HuH-7.5 (cell line): ENCODE data around the gene LYSMD2.

Experiments used
- DNase-seq: peaks from one replicate; pipeline ENCODE4 v3.0.0; 2011; ENCODE audit warnings: low spot score

Gene LYSMD2

GRCh38 chr15:51751697-51752683 lies 14.5 kb upstream of the LYSMD2 start:
- DNase-seq: peak; percentile 28

GRCh38 chr15:51750792-51751696 lies 13.6 kb upstream of the LYSMD2 start, which contains the start of gene TMOD2:
Gene TMOD2, plus strand, starts transcription at chr15:51751597. Its CDS starts 14,845 bp downstream, at chr15:51766442.
- peak; percentile 40 for DNase-seq

- DNase-seq: no peak
These were observed 12.7 kb upstream of the LYSMD2 start for GRCh38 chr15:51750186-51750585.

- no peak for DNase-seq
These were observed 11.9 kb upstream of the LYSMD2 start for GRCh38 chr15:51749307-51749706.

DNA sequence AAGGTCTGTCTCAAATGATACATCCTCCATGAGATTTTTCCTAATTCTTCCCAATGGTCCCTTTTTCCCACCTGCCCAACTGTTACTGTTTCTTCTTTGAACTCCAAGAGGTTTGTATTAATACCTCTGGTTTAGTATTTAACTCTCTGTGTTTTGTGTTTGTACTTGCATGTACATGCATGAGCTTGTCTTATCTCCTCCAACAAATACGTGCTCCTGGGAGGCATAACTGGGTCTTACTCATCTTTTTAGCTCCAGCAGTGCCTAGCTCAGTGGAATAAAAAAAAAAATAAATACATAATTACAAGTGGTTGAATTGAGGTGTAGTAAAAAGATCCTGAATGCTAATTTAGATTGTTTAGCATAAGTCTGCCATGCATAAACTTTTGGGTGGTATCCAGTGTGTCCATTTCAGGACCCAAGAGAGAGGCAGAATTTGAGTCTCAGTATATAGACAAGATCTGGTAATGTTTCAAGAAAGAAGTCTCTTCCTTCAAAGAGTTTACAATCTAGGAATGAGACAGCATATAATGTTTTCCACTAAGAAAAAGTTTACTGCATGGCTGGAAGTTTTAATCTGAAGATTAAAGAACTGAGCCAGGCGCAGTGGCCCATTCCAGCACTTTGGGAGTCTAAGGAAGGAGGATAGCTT lies 1.7 kb upstream of the LYSMD2 start:
- DNase-seq: no peak

DNA sequence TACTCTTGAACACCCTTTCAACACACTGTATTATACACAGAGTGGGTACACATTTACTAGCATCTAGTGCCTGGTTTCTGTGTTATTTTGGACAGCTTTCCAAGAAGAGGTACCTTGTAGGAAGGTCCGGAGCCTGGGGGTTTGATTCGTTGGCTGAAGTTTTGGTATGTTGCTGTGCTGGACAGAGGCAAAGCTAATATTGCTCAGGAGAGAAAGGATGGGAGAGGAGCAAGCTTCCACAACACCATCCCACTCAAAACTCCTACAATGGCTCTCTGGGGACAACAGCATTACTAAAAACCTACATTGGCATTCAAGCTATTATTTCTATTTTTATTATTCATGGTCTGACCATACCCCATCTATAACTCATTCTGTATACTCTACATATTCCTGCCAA lies 1.1 kb upstream of the LYSMD2 start:
- no peak for DNase-seq

DNA sequence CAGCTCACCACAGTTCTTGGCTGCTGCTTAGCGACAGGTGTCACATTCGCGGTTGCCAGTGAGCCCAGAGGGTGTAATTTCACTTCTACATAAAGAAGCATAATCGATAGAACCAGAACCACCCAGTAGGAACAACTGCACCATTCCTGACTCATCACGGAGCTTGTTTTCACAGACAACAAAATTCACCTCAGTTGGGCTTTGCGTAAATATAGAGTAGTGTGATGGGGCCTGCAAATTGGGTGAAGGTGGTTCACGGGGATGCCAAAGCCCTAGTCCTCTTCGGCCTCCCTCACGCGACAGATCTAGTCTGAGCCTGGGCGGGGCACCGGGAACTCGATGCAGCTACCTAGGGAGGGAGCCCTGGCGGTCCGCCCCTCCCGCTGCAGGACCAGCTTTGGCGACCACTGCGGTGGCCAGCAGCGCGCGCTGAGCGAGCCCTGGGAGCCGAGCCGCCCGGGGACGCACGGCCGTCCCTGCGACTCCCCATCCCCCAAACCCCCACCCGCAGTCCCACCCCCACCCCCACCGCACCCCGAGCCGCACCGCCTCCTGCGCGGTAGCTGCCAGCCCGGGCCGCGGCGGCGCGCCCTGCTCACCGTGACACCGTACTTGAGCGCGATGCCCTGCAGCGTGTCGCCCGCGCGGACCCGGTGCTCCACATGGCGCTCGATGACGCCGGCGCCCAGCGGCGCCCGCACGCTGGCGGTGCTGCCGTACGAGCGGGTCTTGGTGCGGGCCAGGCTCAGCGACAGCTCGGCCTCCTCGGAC lies 519 bp downstream of the LYSMD2 start:
- DNase-seq: peak; percentile 42

- DNase-seq: no peak
These were observed 1.4 kb downstream of the LYSMD2 start for GRCh38 chr15:51736069-51736468.

DNA sequence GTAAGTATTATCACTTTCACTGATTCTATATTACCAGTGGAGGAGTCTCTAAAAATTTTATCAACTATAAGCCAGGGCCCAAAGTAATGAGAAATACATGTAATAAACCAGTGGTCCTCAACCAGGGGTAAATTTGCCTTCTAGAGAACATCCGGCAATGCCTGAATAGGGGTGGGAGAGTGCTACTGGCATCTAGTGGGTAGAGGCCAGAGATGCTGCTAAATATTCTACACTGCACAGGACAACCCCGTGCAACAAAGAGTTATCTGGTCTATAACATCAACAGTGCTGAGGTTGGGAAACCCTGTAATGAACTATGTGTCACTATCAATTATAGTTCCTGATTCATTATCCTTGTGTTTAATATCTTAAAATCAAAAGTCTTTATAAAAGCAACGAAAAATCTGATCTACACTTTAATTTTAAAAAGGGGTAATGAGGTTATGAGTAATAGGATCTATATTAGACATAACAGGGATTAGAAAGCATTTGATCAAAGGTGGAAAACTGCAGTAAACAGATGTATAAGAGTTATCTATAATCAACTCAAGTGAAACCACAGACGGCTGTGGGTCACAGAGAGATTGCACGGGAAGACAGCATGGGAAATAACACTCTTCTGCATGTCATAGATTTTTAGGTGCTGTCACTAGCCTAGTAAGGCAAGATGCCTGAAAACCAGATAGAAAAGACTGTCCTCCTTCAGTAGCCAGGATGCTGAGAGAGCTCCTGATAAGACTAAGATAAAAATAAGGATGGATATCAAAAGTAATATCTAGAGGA lies 2.0 kb downstream of the LYSMD2 start:
- DNase-seq: no peak

- no peak for DNase-seq
These were observed 4.8 kb downstream of the LYSMD2 start for GRCh38 chr15:51732646-51733045.

- DNase-seq: no peak
These were observed 5.7 kb downstream of the LYSMD2 start for GRCh38 chr15:51731549-51732267.

GRCh38 chr15:51727141-51727897 lies 10.1 kb downstream of the LYSMD2 start:
- DNase-seq: no peak

- DNase-seq: peak; percentile 19
These were observed 11.0 kb downstream of the LYSMD2 start for GRCh38 chr15:51726302-51727073.

- no peak for DNase-seq
These were observed 12.8 kb downstream of the LYSMD2 start for GRCh38 chr15:51724673-51725072.

GRCh38 chr15:51724199-51724598 lies 13.3 kb downstream of the LYSMD2 start:
- DNase-seq: no peak

GRCh38 chr15:51721199-51721960 lies 16.1 kb downstream of the LYSMD2 start:
- no peak for DNase-seq

DNA sequence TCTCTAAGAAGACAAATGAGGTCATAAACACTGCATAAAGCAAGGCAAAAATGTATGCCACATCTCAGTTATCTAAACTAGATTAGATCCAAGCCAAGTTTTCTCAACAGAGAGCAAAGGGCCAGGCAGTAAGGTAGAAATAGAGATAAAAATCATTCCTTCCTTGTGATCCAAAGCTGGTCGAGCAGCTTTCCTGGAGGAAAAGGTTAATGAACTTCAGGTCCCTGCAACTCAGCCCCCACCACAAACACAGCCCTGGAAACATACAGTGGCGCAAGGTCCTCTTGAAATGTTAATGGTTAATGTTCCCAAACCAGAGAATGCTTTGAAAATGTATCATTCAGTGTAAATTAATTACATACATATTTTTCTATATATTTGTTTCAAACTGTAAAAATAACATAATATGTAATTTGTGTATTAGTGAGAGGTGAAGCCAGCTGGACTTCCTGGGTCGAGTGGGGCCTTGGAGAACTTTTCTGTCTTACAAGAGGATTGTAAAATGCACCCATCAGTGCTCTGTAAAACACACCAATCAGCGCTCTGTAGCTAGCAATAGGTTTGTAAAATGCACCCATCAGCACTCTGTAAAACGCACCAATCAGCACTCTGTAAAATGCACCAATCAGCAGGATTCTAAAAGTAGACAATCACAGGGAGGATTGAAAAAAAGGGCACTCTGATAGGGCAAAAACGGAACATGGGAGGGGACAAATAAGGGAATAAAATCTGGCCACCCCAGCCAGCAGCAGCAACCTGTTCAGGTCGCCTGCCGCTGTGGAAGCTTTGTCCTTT lies 17.1 kb downstream of the LYSMD2 start:
- no peak for DNase-seq
